Nephron (organoid): ENCODE results near the gene CACHD1.

ENCODE experiments used
- H3K27ac Mint-ChIP-seq, 3 experiments: 2 replicates each; pipeline ENCODE4 v1.8.0; 2020; ENCODE audit warnings: mixed read lengths in 3 of 3, mild to moderate bottlenecking in 2 of 3, moderate library complexity in 1 of 3
- H3K27me3 Mint-ChIP-seq: 2 replicates; pipeline ENCODE4 v1.8.0; 2021; ENCODE audit warnings: low read depth, mild to moderate bottlenecking, moderate library complexity, mixed read lengths
- H3K36me3 Mint-ChIP-seq: 2 replicates; pipeline ENCODE4 v1.8.0; 2020; ENCODE audit warnings: low read depth, mixed read lengths
- H3K4me1 Mint-ChIP-seq: 2 replicates; pipeline ENCODE4 v1.8.0; 2020; ENCODE audit warnings: mixed read lengths
- H3K4me3 Mint-ChIP-seq, 3 experiments: 2 replicates each; pipeline ENCODE4 v1.8.0; 2020; ENCODE audit warnings: mild to moderate bottlenecking in 3 of 3, mixed read lengths in 3 of 3, moderate library complexity in 2 of 3
- H3K9me3 Mint-ChIP-seq: 2 replicates; pipeline ENCODE4 v1.8.0; 2020; ENCODE audit warnings: mixed read lengths
- CTCF ChIP-seq, 3 experiments: fragments of 200-600 bp; sonication (generic); IDR thresholded peaks; one replicate each; pipeline ENCODE4 v1.5.0; 2021; ENCODE audit warnings: antibody characterized with exemption in 3 of 3; ENCODE audit not compliant: unreplicated experiment in 3 of 3

Gene CACHD1

GRCh38 chr1:64623750-64624191, 153.8 kb downstream of the CACHD1 start:
- no peaks in the 10 kb centered on the region for H3K9me3 Mint-ChIP-seq
- H3K27me3 Mint-ChIP-seq = no peaks in the 10 kb centered on the region
- no peak overlapping the region for H3K4me3 Mint-ChIP-seq
- H3K36me3 Mint-ChIP-seq = peaks cover 22% of the 10 kb centered on the region
- no peak for TF ChIP-seq CTCF (IDR thresholded peaks at IDR 0.05; ENCODE audit: unreplicated experiment in 3 of 3)
- peaks cover 34% of the 10 kb centered on the region for H3K4me1 Mint-ChIP-seq
- peak overlapping the region; percentile 39 to 72 (median 44) for H3K27ac Mint-ChIP-seq

DNA sequence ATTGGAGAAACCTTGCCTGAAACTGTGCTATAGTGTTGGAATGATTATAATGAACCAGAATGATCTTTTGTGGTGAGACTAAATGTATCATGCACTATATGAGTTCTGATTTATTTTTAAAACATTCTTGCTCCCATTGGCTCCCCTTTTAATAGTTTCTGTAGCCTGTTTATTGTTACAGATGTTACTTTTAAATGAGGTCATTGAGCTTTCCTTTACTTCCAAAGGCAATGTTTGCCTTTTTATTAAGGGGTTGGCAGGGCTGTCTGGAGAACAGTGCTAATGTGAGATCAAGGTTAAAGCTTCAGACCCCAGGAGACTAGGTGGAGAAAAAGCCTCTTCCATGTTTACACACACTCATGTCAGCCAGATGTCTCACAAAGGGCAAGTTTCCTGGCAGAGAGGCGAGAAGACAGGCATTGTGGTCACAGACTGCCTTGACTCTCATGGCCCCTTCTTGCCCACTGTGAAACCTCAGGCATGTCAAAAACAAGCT, 154.3 kb downstream of the CACHD1 start:
- no peak overlapping the region for H3K4me3 Mint-ChIP-seq
- no peak for TF ChIP-seq CTCF (IDR thresholded peaks at IDR 0.05; ENCODE audit: unreplicated experiment in 3 of 3)
- peaks cover 37% of the 10 kb centered on the region for H3K4me1 Mint-ChIP-seq
- H3K27me3 Mint-ChIP-seq = no peaks in the 10 kb centered on the region
- H3K27ac Mint-ChIP-seq = peak overlapping the region; percentile 39 to 72 (median 44)
- no peaks in the 10 kb centered on the region for H3K9me3 Mint-ChIP-seq
- H3K36me3 Mint-ChIP-seq = peaks cover 19% of the 10 kb centered on the region

DNA sequence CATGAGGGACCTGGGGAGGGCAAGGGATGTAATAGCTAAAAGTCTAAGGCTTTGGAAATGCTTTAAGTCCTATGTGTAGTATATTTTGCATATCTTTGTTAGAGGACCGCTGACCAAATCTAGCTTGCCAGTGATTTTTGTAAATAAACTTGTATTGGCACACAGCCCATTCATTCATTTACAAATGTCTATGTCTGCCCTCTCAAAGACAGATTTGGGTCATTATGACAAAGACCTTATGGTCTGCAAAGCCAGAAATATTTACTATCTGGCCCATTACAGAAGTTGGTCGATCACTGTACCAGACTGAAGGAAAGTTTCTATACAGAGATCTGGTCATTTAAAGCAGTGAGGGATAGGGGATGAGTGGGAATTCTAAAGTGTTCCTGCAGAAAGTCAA, 154.9 kb downstream of the CACHD1 start:
- Mint-ChIP-seq H3K4me3 (no peak overlapping the region), H3K36me3 (peaks cover 18% of the 10 kb centered on the region), H3K9me3 (no peaks in the 10 kb centered on the region), H3K27ac (peak overlapping the region; percentile 8 to 71 (median 36)), H3K27me3 (no peaks in the 10 kb centered on the region), H3K4me1 (peaks cover 40% of the 10 kb centered on the region)
- TF ChIP-seq CTCF (IDR thresholded peaks at IDR 0.05; ENCODE audit: unreplicated experiment in 3 of 3) = no peak

GRCh38 chr1:64630611-64631010, 160.7 kb downstream of the CACHD1 start:
- H3K4me1 Mint-ChIP-seq = peaks cover 53% of the 10 kb centered on the region
- H3K27me3 Mint-ChIP-seq = no peaks in the 10 kb centered on the region
- H3K4me3 Mint-ChIP-seq = no peak overlapping the region
- peak overlapping the region in 1 of 3 experiments; percentile 1 for H3K27ac Mint-ChIP-seq
- H3K36me3 Mint-ChIP-seq = peaks cover 52% of the 10 kb centered on the region
- H3K9me3 Mint-ChIP-seq = no peaks in the 10 kb centered on the region
- TF ChIP-seq CTCF (IDR thresholded peaks at IDR 0.05; ENCODE audit: unreplicated experiment in 3 of 3) = no peak

GRCh38 chr1:64631346-64632034, 161.6 kb downstream of the CACHD1 start:
- Mint-ChIP-seq H3K27ac (peak overlapping the region in 1 of 3 experiments; percentile 1), H3K9me3 (no peaks in the 10 kb centered on the region), H3K4me1 (peaks cover 53% of the 10 kb centered on the region), H3K36me3 (peaks cover 55% of the 10 kb centered on the region), H3K4me3 (no peak overlapping the region), H3K27me3 (no peaks in the 10 kb centered on the region)
- TF ChIP-seq CTCF (IDR thresholded peaks at IDR 0.05; ENCODE audit: unreplicated experiment in 3 of 3) = no peak

- H3K27ac Mint-ChIP-seq = peak overlapping the region in 2 of 3 experiments; percentile 18 to 52
- H3K4me1 Mint-ChIP-seq = peaks cover 53% of the 10 kb centered on the region
- no peak for TF ChIP-seq CTCF (IDR thresholded peaks at IDR 0.05; ENCODE audit: unreplicated experiment in 3 of 3)
- H3K36me3 Mint-ChIP-seq = peaks cover 58% of the 10 kb centered on the region
- H3K9me3 Mint-ChIP-seq = no peaks in the 10 kb centered on the region
- no peak overlapping the region for H3K4me3 Mint-ChIP-seq
- no peaks in the 10 kb centered on the region for H3K27me3 Mint-ChIP-seq
Observed at GRCh38 chr1:64632936-64633335, 163.0 kb downstream of the CACHD1 start.
